Measurements from ENCODE around the gene PRKAG2.
A peak's percentile ranks its signal among the peaks of the same experiment; 100 is the strongest.

The PRKAG2 gene

GRCh38 chr7:151759591-151760042 is 117.3 kb downstream of the PRKAG2 start:
- no peak overlapping the region for H3K4me3 ChIP-seq (ENCODE audit: low read depth, low read length)
- DNase-seq (ENCODE audit: low read depth), result peak; percentile 65
- peak; percentile 87 for TF ChIP-seq CTCF (IDR thresholded peaks at IDR 0.05; ENCODE audit: insufficient read depth, low read depth, low read length, missing control alignments)

- DNase-seq (ENCODE audit: low read depth), result no peak
- TF ChIP-seq CTCF (IDR thresholded peaks at IDR 0.05; ENCODE audit: insufficient read depth, low read depth, low read length, missing control alignments), result no peak
- no peak overlapping the region for H3K4me3 ChIP-seq (ENCODE audit: low read depth, low read length)
Observed at GRCh38 chr7:151758622-151759540, 118.0 kb downstream of the PRKAG2 start.

- no peak for TF ChIP-seq CTCF (IDR thresholded peaks at IDR 0.05; ENCODE audit: insufficient read depth, low read depth, low read length, missing control alignments)
- no peak overlapping the region for H3K4me3 ChIP-seq (ENCODE audit: low read depth, low read length)
- no peak for DNase-seq (ENCODE audit: low read depth)
Observed at GRCh38 chr7:151757274-151757673, 119.6 kb downstream of the PRKAG2 start.

- no peak for TF ChIP-seq CTCF (IDR thresholded peaks at IDR 0.05; ENCODE audit: insufficient read depth, low read depth, low read length, missing control alignments)
- no peak for DNase-seq (ENCODE audit: low read depth)
- no peak overlapping the region for H3K4me3 ChIP-seq (ENCODE audit: low read depth, low read length)
Observed at GRCh38 chr7:151756866-151757265, 120.0 kb downstream of the PRKAG2 start.

GRCh38 chr7:151756076-151756731 is 120.7 kb downstream of the PRKAG2 start:
- DNase-seq (ENCODE audit: low read depth), result peak; percentile 32
- no peak for TF ChIP-seq CTCF (IDR thresholded peaks at IDR 0.05; ENCODE audit: insufficient read depth, low read depth, low read length, missing control alignments)
- no peak overlapping the region for H3K4me3 ChIP-seq (ENCODE audit: low read depth, low read length)

- no peak for TF ChIP-seq CTCF (IDR thresholded peaks at IDR 0.05; ENCODE audit: insufficient read depth, low read depth, low read length, missing control alignments)
- no peak for DNase-seq (ENCODE audit: low read depth)
- H3K4me3 ChIP-seq (ENCODE audit: low read depth, low read length), result no peak overlapping the region
Observed at GRCh38 chr7:151755131-151755801, 121.6 kb downstream of the PRKAG2 start.
